HG03460 (cell line): ENCODE measurements around the gene ILKAP.
"Not testable (repeated sequence)": the region's sequence is repeated elsewhere in the genome, so short reads cannot be mapped to it uniquely, and the experiment has no call there.

Source experiments
- ATAC-seq: cut with Tn5 transposase; IDR thresholded peaks from one replicate; pipeline ENCODE4 v1.9.1; 2021; ENCODE audit not compliant: unreplicated experiment

Gene ILKAP

GRCh38 chr2:238202326-238203093 is 985 bp downstream of the ILKAP start:
- no peak for ATAC-seq

DNA sequence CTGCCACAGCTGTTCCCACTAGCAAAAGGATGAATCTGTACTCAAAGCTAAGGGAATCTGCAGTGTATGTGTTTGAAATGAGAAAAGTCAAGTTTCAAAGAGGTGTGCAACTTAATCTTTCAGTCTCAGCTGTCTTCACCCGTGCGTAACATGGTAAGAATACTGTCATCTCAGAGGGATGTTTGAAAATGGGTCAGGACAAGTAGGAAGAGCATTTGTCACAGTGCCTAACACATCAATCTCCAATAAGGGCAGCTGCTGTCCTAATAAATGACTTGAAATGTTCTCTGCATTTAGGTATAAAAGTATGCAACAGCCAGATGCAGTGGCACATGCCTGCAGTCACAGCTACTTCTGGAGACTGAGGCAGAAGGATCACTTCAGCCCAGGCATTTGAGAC is 13.1 kb downstream of the ILKAP start:
- ATAC-seq, result no peak

DNA sequence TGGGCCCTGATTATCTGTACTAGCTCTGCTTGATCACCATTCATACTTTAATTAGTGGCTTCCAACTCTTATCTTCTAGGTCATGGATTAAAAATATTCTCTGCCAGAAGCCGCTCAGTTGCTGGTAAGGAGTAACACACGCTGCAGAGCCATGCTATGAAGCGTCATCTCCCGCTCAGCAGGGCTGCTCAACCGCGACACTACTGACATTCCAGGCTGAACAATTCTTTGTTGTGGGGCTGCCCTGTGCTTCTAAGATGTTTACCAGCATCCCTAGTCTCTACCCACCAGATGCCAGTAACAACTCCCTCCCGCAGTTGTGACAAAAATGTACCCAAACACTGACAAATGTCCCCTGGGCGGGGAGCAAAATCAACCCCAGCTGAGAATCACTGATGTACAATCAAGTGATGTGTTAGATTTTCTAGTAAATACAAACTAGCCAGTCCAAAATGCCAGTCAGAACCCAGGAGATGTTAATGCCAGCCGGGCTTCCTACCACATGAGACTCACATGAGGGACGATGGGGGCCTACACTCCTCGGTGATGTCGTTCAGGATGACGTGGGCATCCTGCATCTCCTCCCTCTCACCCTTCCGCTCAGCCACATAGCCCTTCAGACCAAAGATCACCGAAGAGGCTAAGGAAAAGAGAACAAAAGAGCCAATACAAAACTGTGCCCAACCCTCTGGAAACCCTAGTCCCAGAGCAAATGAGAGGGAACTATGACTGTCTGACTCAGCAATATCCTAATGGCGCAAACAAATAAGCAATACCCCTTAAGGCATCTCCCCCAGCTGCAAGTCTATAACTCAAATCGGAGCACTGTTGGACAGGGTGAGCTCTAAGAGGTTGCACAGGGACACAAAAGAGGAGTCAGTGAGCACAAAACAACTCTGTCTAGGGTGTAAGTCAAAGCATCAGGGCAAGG is 15.6 kb downstream of the ILKAP start:
- no peak for ATAC-seq

GRCh38 chr2:238183821-238184220 is 19.7 kb downstream of the ILKAP start:
- no peak for ATAC-seq

- no peak for ATAC-seq
Observed at GRCh38 chr2:238182362-238182761, 21.1 kb downstream of the ILKAP start.

DNA sequence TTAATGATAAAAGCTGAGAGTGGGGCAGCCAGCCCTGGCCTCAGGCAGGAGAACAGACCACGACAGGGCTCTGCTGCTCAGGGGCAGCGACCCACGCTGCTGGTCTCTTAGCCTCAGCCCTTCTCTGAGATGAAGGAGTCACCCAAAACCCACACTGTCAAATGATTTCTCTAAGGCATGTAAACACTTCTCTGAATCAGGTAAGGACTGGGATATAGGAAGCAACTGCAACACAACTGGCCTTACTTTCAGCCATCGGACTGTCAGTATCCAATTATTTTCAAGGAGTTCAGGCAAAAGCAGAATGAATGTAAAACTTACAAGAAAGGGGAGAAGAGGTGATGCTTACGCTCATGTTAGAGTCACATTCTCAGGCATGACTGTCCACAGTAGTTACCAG is 22.9 kb downstream of the ILKAP start:
- no peak for ATAC-seq

DNA sequence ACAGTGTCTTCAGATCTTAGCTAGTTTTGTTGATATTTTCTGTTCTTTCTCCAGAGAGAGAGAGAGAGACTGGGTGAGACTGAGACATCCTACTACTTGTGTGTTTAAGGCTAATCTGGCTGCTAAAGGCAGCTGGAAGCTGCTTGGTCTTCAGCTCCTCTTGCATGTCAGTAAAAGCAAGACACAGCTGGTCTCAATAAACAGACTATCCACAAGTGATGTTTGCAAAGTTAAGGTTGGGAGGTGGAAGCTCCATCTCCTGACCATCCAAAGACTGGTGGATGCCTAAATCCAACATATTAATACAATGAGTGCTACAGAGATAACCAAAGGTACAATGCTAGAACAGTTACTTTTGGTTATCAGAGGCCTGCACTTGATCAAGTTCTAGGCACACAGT is 26.9 kb downstream of the ILKAP start:
- no peak for ATAC-seq

DNA sequence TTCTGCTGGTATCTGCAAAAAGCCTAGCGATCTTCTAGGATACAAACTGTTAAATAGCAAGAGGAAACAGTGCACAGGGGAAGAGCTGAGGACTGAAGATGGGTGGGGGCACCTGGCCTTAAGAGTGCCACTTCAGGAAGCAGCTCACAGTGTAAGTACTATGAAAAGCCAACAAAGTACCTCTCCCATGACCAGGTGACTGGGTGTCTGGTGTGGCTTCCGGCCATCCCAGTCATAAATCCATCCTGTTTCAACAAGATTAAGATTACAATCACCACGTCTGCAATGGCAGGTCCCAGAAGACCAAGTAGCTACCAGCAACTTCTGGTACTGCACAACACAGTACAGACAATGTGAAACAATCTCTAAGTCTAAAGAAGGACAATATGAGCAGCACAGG is 28.8 kb downstream of the ILKAP start:
- no peak for ATAC-seq

GRCh38 chr2:238174291-238174690 is 29.2 kb downstream of the ILKAP start:
- ATAC-seq, result no peak

- ATAC-seq, result no peak
Observed at GRCh38 chr2:238173692-238174091, 29.8 kb downstream of the ILKAP start.

DNA sequence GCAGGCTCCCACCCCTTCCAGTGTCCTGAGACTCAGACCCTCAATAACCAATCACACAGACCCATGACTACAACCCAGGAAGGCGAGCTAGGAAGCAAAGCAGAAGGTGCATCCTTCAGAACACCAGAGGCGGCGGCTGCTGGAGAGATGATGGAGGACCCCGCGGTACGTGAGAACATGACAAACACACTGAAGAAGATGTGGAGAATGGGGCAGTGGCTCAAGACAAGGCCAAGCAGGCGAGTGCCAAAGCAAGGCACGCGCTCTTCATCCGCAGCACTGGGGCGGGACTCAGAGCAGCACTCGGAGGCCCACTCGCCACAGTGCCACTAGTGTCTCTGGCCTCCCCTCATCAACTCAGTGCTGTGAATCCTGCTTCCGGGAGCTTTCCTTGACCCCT is 31.1 kb downstream of the ILKAP start:
- no peak for ATAC-seq

- no peak for ATAC-seq
Observed at GRCh38 chr2:238171575-238172187, 31.8 kb downstream of the ILKAP start.

- ATAC-seq, result not testable (repeated sequence)
Observed at GRCh38 chr2:238171072-238171431, 32.4 kb downstream of the ILKAP start.

- ATAC-seq, result no peak
Observed at GRCh38 chr2:238170386-238171071, 33.0 kb downstream of the ILKAP start.

DNA sequence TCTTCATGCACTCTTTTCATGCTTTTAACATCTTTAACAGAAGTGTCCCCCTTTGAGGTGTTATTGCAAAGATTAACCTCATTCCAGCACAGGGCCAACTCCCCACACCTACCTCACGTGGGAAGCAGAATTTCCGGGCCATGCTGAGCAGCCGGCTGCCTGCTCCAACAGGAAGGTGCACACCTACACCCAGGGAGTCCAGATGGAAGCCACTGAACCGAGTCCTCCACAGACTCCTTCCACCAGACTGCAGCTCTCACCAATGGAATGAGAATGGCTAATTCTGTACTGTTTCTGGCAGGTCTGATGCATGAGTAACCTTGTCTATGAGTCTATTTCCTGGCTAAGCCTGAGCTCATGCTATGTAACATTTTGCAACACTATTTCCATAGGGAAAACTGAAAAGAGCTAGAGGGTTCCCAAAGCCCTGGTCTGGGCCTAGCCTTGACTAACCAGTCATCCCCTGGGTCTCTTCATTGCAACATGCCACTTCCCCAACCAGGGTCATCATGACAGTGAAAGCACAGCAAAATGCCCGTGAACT is 33.7 kb downstream of the ILKAP start:
- no peak for ATAC-seq

DNA sequence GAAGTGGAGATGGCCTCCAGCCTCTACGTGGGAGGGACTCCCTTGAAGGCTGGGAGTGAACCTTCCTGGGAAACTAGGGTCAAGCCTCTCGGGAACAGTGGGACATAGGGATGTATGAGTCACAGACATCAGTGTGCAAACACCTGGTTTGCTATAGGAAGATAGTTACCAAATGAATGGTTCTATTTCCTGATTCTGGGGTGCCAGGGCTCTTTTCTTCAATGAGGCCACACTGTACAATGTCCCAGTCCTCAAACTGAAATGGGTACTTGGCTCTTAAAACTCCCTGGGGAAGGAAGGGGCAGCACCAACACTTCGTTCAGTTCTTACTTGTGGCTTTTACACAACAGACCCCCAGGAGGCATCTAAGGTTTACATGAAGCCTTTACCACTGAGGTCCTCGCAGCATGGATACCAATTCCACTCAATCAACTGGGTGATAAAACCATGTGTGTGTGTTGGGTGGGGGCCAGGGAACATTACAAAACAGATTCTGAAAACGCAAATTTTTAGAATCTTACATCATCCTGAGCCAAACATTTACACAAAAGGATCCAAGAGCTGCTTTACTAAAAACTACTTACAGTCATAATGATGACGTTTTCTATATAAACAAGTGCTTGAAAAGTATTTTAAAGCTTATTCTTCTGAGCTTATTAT is 34.3 kb downstream of the ILKAP start:
- ATAC-seq, result no peak

DNA sequence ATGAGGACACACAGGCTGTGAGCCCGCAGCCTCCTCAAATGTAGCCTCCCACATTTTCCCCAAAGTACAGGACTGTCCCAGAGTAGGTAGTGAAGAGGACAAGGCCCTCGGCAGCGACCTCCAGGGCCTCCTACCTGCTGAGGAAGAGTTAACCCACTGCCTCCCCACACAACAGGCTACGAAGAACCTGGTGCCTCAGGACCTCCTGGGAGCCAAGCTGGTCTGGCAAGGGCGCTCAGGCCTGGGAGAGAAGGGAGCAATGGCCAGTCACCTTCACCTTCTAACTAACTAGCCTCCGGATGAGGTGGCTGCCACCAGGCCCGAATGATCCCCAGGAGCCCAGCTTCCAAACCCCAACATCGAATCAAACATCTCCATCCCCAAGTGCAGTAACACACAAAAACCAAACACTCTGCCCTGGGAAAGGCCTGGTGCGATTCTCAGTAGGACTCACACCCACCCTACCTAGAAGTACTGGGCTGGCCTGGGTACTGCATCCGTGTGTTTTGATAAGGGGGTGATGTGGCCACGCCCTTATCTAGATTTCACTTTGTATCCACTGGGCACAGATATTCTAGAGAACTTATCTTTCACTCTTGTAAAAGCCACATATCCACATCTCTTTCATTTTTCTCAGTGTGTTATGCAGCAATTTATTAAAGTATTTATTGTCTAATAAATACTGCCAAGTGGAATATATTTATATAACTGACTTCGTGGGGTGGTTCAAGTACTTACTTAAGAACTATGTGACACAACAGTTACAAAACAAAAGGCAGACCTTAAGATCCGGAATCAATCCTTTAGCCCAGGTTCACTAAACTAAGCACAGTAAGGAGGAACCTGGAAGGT is 35.1 kb downstream of the ILKAP start:
- no peak for ATAC-seq

DNA sequence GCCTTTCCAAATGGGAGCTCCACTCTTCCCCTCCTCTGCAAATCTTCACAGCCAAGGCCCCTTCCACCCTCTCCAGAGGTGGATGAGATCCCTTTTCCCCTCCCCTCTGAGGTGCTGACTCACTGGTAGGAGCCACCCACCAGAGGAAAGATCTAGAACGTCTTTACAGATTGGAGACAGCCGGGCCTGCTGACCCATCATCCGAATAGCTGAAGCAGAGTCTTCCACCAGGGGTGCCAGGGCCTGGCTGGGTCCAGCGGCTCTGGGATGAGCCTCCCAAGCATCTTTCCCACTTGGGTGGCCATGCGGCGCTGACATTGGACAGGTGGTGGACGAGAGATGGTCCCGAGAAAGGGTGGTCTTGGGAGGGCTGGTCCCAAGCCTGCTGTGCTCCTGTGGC is 35.7 kb downstream of the ILKAP start:
- ATAC-seq, result no peak

DNA sequence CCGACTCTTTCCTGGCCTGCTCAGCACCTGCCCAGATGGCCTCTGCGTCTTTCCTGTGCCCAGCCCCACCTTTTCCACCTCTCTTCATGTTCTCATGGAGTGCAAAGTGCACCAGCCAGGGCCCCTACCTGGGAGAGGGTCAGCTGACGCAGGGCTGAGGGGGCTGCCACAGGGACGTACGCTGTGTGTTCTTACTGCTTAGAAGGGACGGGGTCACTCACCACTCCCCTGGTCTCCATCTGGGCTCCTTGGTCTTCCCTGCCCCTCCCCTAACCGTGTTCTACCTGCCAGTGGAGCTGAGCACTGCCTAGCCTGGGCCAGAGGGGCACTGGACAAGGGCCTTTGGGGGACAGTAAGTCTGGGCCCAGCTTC is 36.2 kb downstream of the ILKAP start:
- no peak for ATAC-seq
